ENCODE results near the gene EXOC2.

The EXOC2 gene

DNA sequence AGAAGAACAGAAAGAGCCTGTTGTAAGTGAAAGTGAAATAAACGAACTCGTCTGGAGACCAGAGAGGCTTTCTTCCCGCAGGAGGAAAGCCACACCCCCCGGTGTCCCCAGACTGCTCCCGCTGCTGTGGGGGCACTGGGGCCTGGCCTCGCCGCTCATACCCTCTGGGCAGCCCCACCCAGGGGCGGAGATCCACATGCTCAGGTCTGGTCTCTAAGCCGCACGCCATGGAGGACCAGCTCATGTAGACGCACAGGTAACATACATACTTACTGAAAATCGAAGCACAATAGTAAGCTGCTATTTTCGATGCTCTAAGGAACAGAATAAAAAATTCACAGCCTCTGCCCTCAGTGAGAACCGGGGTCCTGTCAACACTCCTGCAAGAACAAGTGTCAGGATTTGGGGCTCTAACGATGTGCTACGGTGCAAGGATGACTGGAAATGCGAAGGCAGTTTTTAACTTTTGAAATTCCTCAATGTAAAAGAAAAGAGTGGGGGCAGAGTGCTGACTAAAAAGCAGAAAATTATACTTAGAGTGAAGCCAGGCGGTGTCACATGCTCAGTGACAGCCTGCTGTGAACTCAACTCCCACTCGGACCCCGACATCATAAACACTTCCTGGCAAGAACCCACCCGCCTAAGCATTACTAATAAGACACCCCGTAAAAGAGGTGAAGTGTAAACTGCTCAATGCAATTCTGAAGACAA is 190.9 kb downstream of the EXOC2 start:
- H3K27ac Mint-ChIP-seq (ENCODE audit: low read depth): peak overlapping the region; percentile 86
- peaks cover 10% of the 10 kb centered on the region for H3K36me3 Mint-ChIP-seq (ENCODE audit: insufficient read depth)
- DNase-seq (ENCODE audit: low spot score in 2 of 2) (no peak), ATAC-seq (replicated peaks; ENCODE audit: extremely low read depth, poor library complexity, severe bottlenecking) (peak; percentile 38)
- H3K27me3 Mint-ChIP-seq: no peaks in the 10 kb centered on the region
- H3K4me3 Mint-ChIP-seq: peak overlapping the region; percentile 88
- no peaks in the 10 kb centered on the region for H3K9me3 Mint-ChIP-seq
- peaks cover 56% of the 10 kb centered on the region for H3K4me1 Mint-ChIP-seq

DNA sequence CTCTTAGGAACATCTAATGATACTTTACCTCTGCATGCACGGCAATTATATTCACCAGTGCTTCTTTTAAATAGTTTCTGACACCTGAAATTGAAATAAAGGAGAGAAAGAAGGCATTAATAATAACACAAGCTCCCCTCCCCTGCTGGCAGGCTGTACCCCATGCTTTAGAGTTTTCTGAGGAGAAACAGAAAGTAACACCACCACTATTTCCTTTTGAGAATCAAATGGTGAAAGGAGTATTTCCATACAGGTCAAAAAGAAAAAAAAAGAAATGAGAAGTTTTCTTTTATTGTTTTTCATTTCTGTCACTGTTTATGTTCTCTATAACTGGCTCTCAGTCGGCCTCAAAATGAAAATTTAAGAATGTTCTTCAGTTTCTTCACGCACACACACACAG is 193.3 kb downstream of the EXOC2 start:
- Mint-ChIP-seq H3K4me3 (peak overlapping the region; percentile 67), H3K36me3 (ENCODE audit: insufficient read depth) (peaks cover 17% of the 10 kb centered on the region), H3K9me3 (no peaks in the 10 kb centered on the region), H3K4me1 (peaks cover 44% of the 10 kb centered on the region), H3K27me3 (no peaks in the 10 kb centered on the region), H3K27ac (ENCODE audit: low read depth) (peak overlapping the region; percentile 95)
- ATAC-seq (replicated peaks; ENCODE audit: extremely low read depth, poor library complexity, severe bottlenecking): peak; percentile 74
- DNase-seq (ENCODE audit: low spot score in 2 of 2): no peak

DNA sequence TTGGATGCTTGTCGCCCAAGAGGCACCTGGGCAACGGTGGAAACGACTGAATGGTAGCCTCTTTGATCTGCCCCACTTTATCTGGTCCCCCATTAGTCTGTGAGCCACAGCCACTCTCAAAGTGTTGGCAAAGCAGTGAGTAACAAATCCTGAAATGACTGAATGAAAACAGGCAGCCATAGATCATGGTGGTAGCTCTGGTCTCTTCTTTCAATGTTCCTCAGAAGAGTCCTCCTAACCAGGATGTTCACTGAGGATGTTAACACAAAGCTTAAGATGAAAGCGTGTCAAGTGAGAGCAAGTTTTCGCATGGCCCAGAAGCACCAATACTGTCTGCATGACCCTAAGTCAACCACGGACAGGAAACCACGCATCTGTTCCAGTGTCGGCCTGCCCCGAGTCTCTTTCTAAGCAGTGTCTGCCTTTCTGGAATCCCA is 194.1 kb downstream of the EXOC2 start:
- peaks cover 17% of the 10 kb centered on the region for H3K36me3 Mint-ChIP-seq (ENCODE audit: insufficient read depth)
- H3K27ac Mint-ChIP-seq (ENCODE audit: low read depth): peak overlapping the region; percentile 95
- H3K4me3 Mint-ChIP-seq: peak overlapping the region; percentile 67
- peak; percentile 75 for ATAC-seq (replicated peaks; ENCODE audit: extremely low read depth, poor library complexity, severe bottlenecking)
- no peaks in the 10 kb centered on the region for H3K9me3 Mint-ChIP-seq
- DNase-seq (ENCODE audit: low spot score in 2 of 2): no peak
- peaks cover 51% of the 10 kb centered on the region for H3K4me1 Mint-ChIP-seq
- no peaks in the 10 kb centered on the region for H3K27me3 Mint-ChIP-seq

DNA sequence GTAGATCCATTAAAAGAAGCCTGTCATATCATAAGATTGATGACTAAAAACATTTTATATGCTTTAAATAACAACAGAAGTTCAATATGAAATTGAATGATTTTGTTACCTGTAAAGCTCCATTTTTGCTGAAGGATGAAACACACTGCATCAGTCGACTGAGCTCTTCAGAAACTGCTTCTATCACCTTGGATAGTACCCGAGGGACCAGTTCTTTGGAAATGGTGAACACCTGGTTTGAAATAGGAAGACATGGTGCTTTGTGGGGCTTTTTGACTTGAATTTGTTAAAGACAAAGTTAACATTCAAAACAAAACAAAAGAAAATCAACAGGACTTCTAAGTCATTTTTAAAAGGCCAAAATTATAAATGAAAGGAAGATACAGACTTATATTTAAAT is 195.7 kb downstream of the EXOC2 start:
- ATAC-seq (replicated peaks; ENCODE audit: extremely low read depth, poor library complexity, severe bottlenecking) (no peak), DNase-seq (ENCODE audit: low spot score in 2 of 2) (no peak)
- no peaks in the 10 kb centered on the region for H3K9me3 Mint-ChIP-seq
- H3K4me3 Mint-ChIP-seq: no peak overlapping the region
- peaks cover 21% of the 10 kb centered on the region for H3K36me3 Mint-ChIP-seq (ENCODE audit: insufficient read depth)
- H3K4me1 Mint-ChIP-seq: peaks cover 60% of the 10 kb centered on the region
- no peaks in the 10 kb centered on the region for H3K27me3 Mint-ChIP-seq
- no peak overlapping the region for H3K27ac Mint-ChIP-seq (ENCODE audit: low read depth)

DNA sequence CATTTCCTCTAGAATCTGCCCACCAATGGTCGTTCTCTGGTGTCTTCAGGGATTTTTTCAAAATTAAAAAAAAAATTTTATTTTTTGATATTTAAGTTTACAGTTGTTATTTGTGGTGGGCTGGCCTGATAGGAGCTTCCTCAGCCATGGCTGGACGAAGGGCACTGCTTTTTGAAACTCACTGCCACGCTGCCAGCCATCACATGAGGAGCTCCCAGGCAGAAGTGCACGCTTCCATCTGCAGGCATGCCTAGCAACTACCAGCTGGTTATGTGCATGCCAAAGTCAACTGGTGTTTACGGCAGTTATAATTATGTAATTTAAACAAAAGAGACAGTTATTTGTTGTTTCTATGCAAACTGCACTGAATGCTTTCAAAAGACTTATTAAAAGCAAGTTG is 196.3 kb downstream of the EXOC2 start:
- Mint-ChIP-seq H3K27ac (ENCODE audit: low read depth) (no peak overlapping the region), H3K27me3 (no peaks in the 10 kb centered on the region), H3K4me3 (no peak overlapping the region), H3K4me1 (peaks cover 60% of the 10 kb centered on the region), H3K9me3 (no peaks in the 10 kb centered on the region), H3K36me3 (ENCODE audit: insufficient read depth) (peaks cover 21% of the 10 kb centered on the region)
- no peak for DNase-seq (ENCODE audit: low spot score in 2 of 2)
- ATAC-seq (replicated peaks; ENCODE audit: extremely low read depth, poor library complexity, severe bottlenecking): no peak

DNA sequence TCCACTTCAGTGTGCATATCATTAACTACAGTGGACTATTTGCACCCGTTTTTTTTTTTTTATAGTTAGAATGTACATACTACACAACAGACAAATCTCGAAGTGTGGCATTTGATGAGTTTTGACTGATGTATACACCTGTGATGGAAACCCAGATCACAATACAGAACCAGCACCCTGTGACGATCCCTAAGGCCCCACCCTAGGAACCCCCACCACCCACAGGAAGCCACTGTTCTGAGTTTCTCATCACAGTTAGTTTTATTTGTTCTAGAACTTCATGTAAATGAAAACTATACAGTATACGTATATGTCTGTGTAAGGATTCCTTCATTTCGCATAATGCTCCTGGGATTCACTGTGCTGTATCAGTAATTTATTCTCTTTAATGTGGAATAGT is 198.5 kb downstream of the EXOC2 start:
- ATAC-seq (replicated peaks; ENCODE audit: extremely low read depth, poor library complexity, severe bottlenecking) (no peak), DNase-seq (ENCODE audit: low spot score in 2 of 2) (no peak)
- Mint-ChIP-seq H3K9me3 (no peaks in the 10 kb centered on the region), H3K4me1 (peaks cover 65% of the 10 kb centered on the region), H3K36me3 (ENCODE audit: insufficient read depth) (peaks cover 23% of the 10 kb centered on the region), H3K4me3 (peak overlapping the region; percentile 11), H3K27me3 (no peaks in the 10 kb centered on the region), H3K27ac (ENCODE audit: low read depth) (peak overlapping the region; percentile 78)

DNA sequence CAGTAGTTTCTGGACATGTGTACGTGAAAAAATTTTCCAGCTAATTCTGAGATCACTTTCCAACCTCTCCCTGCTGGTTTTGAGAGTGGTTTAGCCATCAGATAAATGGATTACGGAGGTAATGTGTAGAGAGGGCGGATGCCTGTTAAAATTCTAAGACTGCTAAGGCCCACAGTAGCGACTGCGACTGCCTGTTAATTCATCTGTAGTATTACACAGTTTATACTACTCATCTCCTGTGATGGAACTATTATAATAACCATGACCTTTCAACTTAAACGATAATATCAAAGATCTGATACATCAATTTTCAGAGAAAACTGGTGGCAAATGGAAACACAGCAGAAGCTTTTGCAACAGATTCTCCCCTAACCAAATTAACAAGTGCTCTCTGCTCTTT is 199.1 kb downstream of the EXOC2 start:
- Mint-ChIP-seq H3K27me3 (no peaks in the 10 kb centered on the region), H3K36me3 (ENCODE audit: insufficient read depth) (peaks cover 18% of the 10 kb centered on the region), H3K4me3 (peak overlapping the region; percentile 11), H3K4me1 (peaks cover 65% of the 10 kb centered on the region), H3K27ac (ENCODE audit: low read depth) (peak overlapping the region; percentile 78), H3K9me3 (no peaks in the 10 kb centered on the region)
- ATAC-seq (replicated peaks; ENCODE audit: extremely low read depth, poor library complexity, severe bottlenecking) (no peak), DNase-seq (ENCODE audit: low spot score in 2 of 2) (no peak)

DNA sequence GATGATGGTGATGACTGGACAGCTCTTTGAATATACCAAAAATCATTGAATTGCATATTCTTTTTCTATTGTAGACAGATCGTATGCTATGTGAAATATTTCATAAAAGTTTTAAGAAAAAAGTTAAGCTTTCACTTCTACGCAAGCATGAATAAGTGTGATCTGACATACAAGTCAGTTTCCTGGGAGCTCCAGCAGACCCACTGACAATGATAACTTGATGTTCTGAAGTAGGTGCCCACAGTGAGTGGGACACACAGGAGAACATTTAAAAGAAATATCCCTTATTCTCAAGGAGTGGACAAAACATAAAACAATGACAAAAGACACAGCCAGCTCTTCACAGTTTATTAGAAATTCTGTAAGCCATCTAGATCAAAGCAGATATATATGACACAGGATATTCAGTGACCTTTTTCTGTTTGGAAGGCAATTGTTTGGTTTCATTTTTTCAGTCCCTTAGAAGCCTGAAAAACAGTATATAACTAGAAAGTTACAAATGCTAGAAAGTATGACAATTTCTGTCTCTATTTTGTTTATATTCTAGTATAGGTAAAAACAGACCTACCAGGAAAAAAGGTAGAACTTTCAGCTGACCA is 200.0 kb downstream of the EXOC2 start:
- H3K4me3 Mint-ChIP-seq: no peak overlapping the region
- peaks cover 58% of the 10 kb centered on the region for H3K4me1 Mint-ChIP-seq
- DNase-seq (ENCODE audit: low spot score in 2 of 2): no peak
- H3K27ac Mint-ChIP-seq (ENCODE audit: low read depth): peak overlapping the region; percentile 78
- no peaks in the 10 kb centered on the region for H3K27me3 Mint-ChIP-seq
- peaks cover 19% of the 10 kb centered on the region for H3K36me3 Mint-ChIP-seq (ENCODE audit: insufficient read depth)
- peak; percentile 46 for ATAC-seq (replicated peaks; ENCODE audit: extremely low read depth, poor library complexity, severe bottlenecking)
- H3K9me3 Mint-ChIP-seq: no peaks in the 10 kb centered on the region

DNA sequence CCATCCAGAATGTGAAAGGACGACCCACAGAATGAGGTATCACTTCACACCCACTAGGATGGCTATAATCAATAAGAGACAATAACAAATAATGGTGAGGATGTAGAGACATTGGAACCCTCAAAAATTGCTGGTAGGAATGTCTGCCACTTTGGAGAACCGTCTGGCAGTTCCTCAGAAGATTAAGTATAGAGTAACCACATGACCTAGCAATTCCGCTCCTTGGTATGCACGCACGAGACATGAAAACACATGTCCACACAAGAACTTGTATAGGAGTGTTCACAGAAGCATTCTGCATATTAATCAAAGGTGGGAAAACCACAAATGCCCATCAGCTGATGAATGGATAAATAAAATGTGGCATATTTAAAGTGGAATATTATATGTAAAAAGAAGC is 200.8 kb downstream of the EXOC2 start:
- no peak for ATAC-seq (replicated peaks; ENCODE audit: extremely low read depth, poor library complexity, severe bottlenecking)
- H3K27ac Mint-ChIP-seq (ENCODE audit: low read depth): peak overlapping the region; percentile 78

DNA sequence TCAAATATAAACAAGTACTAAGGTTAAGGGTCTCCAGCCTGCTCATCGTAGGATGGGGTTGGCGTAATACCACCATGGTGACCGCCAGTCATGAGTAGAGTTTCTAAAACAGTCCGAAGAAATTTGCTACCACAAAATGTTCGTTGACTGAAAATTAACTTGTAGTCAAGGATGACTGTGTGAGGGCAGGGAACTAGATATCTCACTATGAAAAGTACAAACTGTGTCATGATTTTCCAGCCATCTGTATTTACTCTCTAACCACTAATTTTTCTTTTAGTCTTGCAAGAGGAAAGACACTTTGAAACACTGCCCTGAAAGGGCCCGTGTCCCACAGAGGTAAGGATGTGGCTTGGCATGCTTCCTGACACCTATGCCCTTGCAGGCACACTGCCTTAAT is 201.7 kb downstream of the EXOC2 start:
- peaks cover 58% of the 10 kb centered on the region for H3K4me1 Mint-ChIP-seq
- no peaks in the 10 kb centered on the region for H3K9me3 Mint-ChIP-seq
- ATAC-seq (replicated peaks; ENCODE audit: extremely low read depth, poor library complexity, severe bottlenecking): peak; percentile 70
- DNase-seq (ENCODE audit: low spot score in 2 of 2): peak in 1 of 2 donors; percentile 32
- peaks cover 22% of the 10 kb centered on the region for H3K36me3 Mint-ChIP-seq (ENCODE audit: insufficient read depth)
- H3K27me3 Mint-ChIP-seq: no peaks in the 10 kb centered on the region
- peak overlapping the region; percentile 45 for H3K4me3 Mint-ChIP-seq
- H3K27ac Mint-ChIP-seq (ENCODE audit: low read depth): peak overlapping the region; percentile 78

More for the DNA sequence above, 200.8 kb downstream of the EXOC2 start:
- Mint-ChIP-seq H3K4me3 (no peak overlapping the region), H3K36me3 (ENCODE audit: insufficient read depth) (peaks cover 19% of the 10 kb centered on the region), H3K9me3 (no peaks in the 10 kb centered on the region), H3K27me3 (no peaks in the 10 kb centered on the region), H3K4me1 (peaks cover 58% of the 10 kb centered on the region)
- no peak for DNase-seq (ENCODE audit: low spot score in 2 of 2)

DNA sequence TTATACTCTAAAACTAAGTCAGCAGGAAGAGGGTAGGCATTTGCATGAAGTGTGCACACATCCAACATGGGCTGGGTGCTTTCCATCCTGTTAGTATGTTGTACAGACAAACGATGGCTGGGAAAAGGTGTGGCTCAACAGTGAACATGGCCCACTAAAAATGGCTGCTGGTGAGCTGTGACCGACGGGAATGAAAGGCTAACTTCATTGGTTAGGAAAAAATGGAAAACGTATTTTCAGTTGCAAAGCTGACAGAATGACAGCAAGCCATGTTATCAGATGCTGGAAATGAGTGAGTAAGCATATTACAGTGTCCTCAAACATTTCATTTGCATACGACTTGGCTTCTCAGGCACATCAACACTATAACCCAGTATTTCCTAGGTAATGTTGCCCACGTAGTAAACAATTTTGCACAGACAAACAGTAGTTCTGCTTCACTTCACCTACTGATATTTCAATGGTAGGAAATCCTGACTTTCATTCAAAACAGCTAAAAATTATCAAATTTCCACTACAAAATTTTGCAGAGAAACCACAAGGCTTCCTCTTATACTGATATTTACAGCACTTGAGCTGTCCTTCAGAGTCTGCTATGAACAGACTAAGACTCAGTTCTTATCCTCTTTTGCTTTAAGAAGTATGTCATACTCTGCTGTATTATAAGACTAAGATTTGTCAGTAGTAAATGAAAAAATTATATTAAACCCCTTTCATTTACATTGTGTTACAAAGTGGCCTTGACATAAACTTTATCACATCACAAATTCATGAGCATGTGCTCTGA is 202.5 kb downstream of the EXOC2 start:
- Mint-ChIP-seq H3K27me3 (no peaks in the 10 kb centered on the region), H3K36me3 (ENCODE audit: insufficient read depth) (peaks cover 20% of the 10 kb centered on the region), H3K27ac (ENCODE audit: low read depth) (peak overlapping the region; percentile 78), H3K9me3 (no peaks in the 10 kb centered on the region), H3K4me3 (peak overlapping the region; percentile 45), H3K4me1 (peaks cover 58% of the 10 kb centered on the region)
- peak; percentile 33 for ATAC-seq (replicated peaks; ENCODE audit: extremely low read depth, poor library complexity, severe bottlenecking)
- no peak for DNase-seq (ENCODE audit: low spot score in 2 of 2)

DNA sequence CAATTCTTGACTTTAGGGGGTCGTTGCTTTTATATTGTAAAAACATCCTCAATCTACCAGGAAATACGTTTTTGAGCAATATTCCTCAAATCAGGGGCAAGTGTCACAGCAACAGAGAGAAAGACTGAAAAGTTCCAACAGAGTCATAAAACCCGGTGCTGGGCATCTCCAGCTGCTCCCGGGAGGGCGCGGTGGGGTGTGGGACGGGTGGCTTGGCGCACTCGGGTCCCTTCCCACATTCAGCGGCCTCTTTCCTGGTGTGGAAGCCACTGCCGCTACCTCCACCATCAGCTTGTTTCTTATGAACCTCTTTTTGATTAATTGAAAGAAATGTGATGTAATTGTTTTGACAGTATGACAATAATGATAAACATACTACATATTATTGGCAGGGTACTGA is 203.2 kb downstream of the EXOC2 start:
- no peaks in the 10 kb centered on the region for H3K27me3 Mint-ChIP-seq

More for the DNA sequence above, 203.2 kb downstream of the EXOC2 start:
- H3K4me1 Mint-ChIP-seq: peaks cover 58% of the 10 kb centered on the region
- H3K4me3 Mint-ChIP-seq: peak overlapping the region; percentile 45
- peaks cover 19% of the 10 kb centered on the region for H3K36me3 Mint-ChIP-seq (ENCODE audit: insufficient read depth)
- no peak for ATAC-seq (replicated peaks; ENCODE audit: extremely low read depth, poor library complexity, severe bottlenecking)
- peak overlapping the region; percentile 78 for H3K27ac Mint-ChIP-seq (ENCODE audit: low read depth)
- no peaks in the 10 kb centered on the region for H3K9me3 Mint-ChIP-seq
- DNase-seq (ENCODE audit: low spot score in 2 of 2): no peak

Measured in central memory CD8-positive, alpha-beta T cell (primary cell).